Renal cortical epithelial cell (primary cell): ENCODE measurements around the gene EXOC4. TPM values are rescaled to one million over a fixed set of nuclear protein-coding genes. Genes with fewer than 3 reads are reported as not detected.

Experiments used
- total RNA-seq: library from RNA; depleted of rRNA; stranded (reverse); fragments of >200 nt; gene quantifications from 2 replicates; pipeline ENCODE4 v1.2.3, GENCODE V29; 2014

Gene EXOC4
- total RNA-seq, 1 donor from 2014 or later: 144 TPM

Other genes with a start within 250 kb of the EXOC4 start
- 113 and 116 TPM in 2 replicates for gene CHCHD3, start 171.0 kb upstream of the EXOC4 start, total RNA-seq